HepG2 (cell line): ENCODE measurements around the gene TRMT2A. TPM values are rescaled to one million over a fixed set of nuclear protein-coding genes. Genes with fewer than 3 reads are reported as not detected.

Experiments
- ATAC-seq: fragments of 200-7000 bp; cut with Tn5 transposase; 3 replicates; pipeline ENCODE4 v1.9.1; 2020; ENCODE audit warnings: mild to moderate bottlenecking, moderate library complexity
- BruUV-seq: library from RNA; stranded (reverse); fragments of 400-500 nt; replicated peaks from 2 replicates; lab custom pipeline; 2021; lab: Mats Ljungman, UMichigan
- CTCF ChIA-PET: fragments of 300-600 bp; formaldehyde crosslinking; extraction: SDS; loops from one replicate; lab custom pipeline; 2021; ENCODE audit warnings: low total read pairs, inconsistent platforms, low intra/inter-chr PET ratio; lab: Yijun Ruan, JAX
- POLR2A ChIA-PET: fragments of 350-600 bp; sonication (Branson Sonifier 250); formaldehyde crosslinking; loops from one replicate; lab custom pipeline; 2020; ENCODE audit warnings: antibody characterized with exemption, inconsistent platforms; lab: Yijun Ruan, JAX
- DNase-seq: peaks from one replicate; pipeline ENCODE4 v3.0.0-alpha.2; 2015; ENCODE audit warnings: low spot score
- FAIRE-seq: peaks from 3 replicates; lab custom pipeline; 2011; peaks lifted over from hg19 to GRCh38; lab: Jason Lieb, UNC
- H2AFZ ChIP-seq: one replicate; pipeline ENCODE4 v1.6.1; 2011; ENCODE audit warnings: low read length, inconsistent platforms
- H3K27ac ChIP-seq: fragments of 300-600 bp; 3 replicates; pipeline ENCODE4 v1.8.0; 2011; ENCODE audit warnings: mixed run types, mild to moderate bottlenecking, mixed read lengths, low read length, inconsistent platforms; ENCODE audit not compliant: insufficient read depth; ENCODE audit errors: extremely low read length
- H3K27me3 ChIP-seq, 2 experiments: fragments of 200-600 bp in 1 of 2; 2 replicates in 1 of 2; 3 replicates in 1 of 2; pipeline versions ENCODE4 v1.6.0 to v1.8.0; 2011; ENCODE audit warnings: low read length in 2 of 2, mild to moderate bottlenecking in 2 of 2, moderate library complexity in 2 of 2, inconsistent platforms in 1 of 2; ENCODE audit not compliant: insufficient read depth in 2 of 2, control insufficient read depth in 1 of 2
- H3K36me3 ChIP-seq, 2 experiments: fragments of 200-600 bp in 1 of 2; replicated peaks in 1 of 2; 2 replicates in 1 of 2; 3 replicates in 1 of 2; pipeline versions ENCODE4 v1.5.1 to v1.8.0; 2011; ENCODE audit warnings: low read length in 2 of 2, inconsistent platforms in 1 of 2; ENCODE audit not compliant: insufficient read depth in 2 of 2, control insufficient read depth in 1 of 2
- H3K4me1 ChIP-seq: 2 replicates; pipeline ENCODE4 v1.5.1; 2012; ENCODE audit warnings: low read length, inconsistent platforms; ENCODE audit not compliant: insufficient read depth
- H3K4me2 ChIP-seq: 2 replicates; pipeline ENCODE4 v1.6.0; 2011; ENCODE audit warnings: low read depth, low read length, inconsistent platforms
- H3K4me3 ChIP-seq, 3 experiments: fragments of 200-600 bp in 1 of 3; sonication (generic), shearing (Covaris generic) in 1 of 3; replicated peaks in 1 of 3; 2 replicates each; pipeline ENCODE4 v1.5.1; 2011 to 2016; ENCODE audit warnings: low read length in 3 of 3, inconsistent platforms in 2 of 3, low read depth in 2 of 3, mild to moderate bottlenecking in 2 of 3, control low read depth in 1 of 3, mixed read lengths in 1 of 3; ENCODE audit not compliant: insufficient read depth in 1 of 3
- H3K79me2 ChIP-seq: one replicate; pipeline ENCODE4 v1.6.1; 2011; ENCODE audit warnings: low read length, inconsistent platforms; ENCODE audit not compliant: insufficient read depth
- H3K9ac ChIP-seq: 2 replicates; pipeline ENCODE4 v1.6.0; 2011; ENCODE audit warnings: mild to moderate bottlenecking, low read depth, low read length, inconsistent platforms; ENCODE audit not compliant: insufficient read depth
- H3K9me3 ChIP-seq: 2 replicates; pipeline ENCODE4 v1.5.1; 2012; ENCODE audit warnings: mild to moderate bottlenecking, low read length
- H4K20me1 ChIP-seq: 2 replicates; pipeline ENCODE4 v1.6.0; 2011; ENCODE audit warnings: inconsistent platforms, mild to moderate bottlenecking, low read length, moderate library complexity; ENCODE audit not compliant: insufficient read depth
- DNMT3B ChIP-seq: conservative IDR thresholded peaks from 2 replicates; pipeline ENCODE4 v1.6.1; 2016; ENCODE audit warnings: missing biosample characterization, control low read depth
- FOXC1 ChIP-seq: sonication (generic); formaldehyde crosslinking; IDR thresholded peaks from 2 replicates; pipeline ENCODE4 v1.8.0; 2022; ENCODE audit warnings: mild to moderate bottlenecking, missing genetic modification reagents, borderline replicate concordance
- HDAC2 ChIP-seq: sonication (generic); formaldehyde crosslinking; IDR thresholded peaks from 2 replicates; pipeline ENCODE4 v1.4.0; 2020; ENCODE audit warnings: missing genetic modification reagents
- HES4 ChIP-seq: sonication (generic); formaldehyde crosslinking; IDR thresholded peaks from 2 replicates; pipeline ENCODE4 v1.9.0; 2021; ENCODE audit warnings: mild to moderate bottlenecking, missing genetic modification reagents, borderline replicate concordance
- HNF4G ChIP-seq, 2 experiments: sonication (generic) in 1 of 2; formaldehyde crosslinking in 1 of 2; IDR thresholded peaks; 2 replicates each; pipeline versions ENCODE4 v1.4.0 to v1.6.1; 2011 to 2020; ENCODE audit warnings: borderline replicate concordance in 2 of 2, low read depth in 2 of 2, mild to moderate bottlenecking in 2 of 2, low read length in 1 of 2, missing genetic modification reagents in 1 of 2, moderate library complexity in 1 of 2
- MAFK ChIP-seq, 2 experiments: IDR thresholded peaks in 1 of 2; conservative IDR thresholded peaks in 1 of 2; 2 replicates each; pipeline ENCODE4 v1.6.1; 2011; ENCODE audit warnings: improper control_type of control experiment in 2 of 2, low read length in 2 of 2
- NR2F6 ChIP-seq, 2 experiments: IDR thresholded peaks; 2 replicates each; pipeline ENCODE4 v1.6.1; 2016; ENCODE audit warnings: antibody characterized with exemption in 1 of 2, mild to moderate bottlenecking in 1 of 2
- POLR2AphosphoS5 ChIP-seq: IDR thresholded peaks from 2 replicates; pipeline ENCODE4 v1.6.1; 2012; ENCODE audit warnings: low read depth, low read length
- RBAK ChIP-seq: sonication (generic); formaldehyde crosslinking; IDR thresholded peaks from 2 replicates; pipeline ENCODE4 v1.5.1; 2020; ENCODE audit warnings: mild to moderate bottlenecking, missing genetic modification reagents
- RFX3 ChIP-seq: IDR thresholded peaks from 2 replicates; pipeline ENCODE4 v1.6.1; 2016; ENCODE audit warnings: missing biosample characterization, missing genetic modification reagents
- SP140L ChIP-seq: sonication (generic); formaldehyde crosslinking; IDR thresholded peaks from 2 replicates; pipeline ENCODE4 v1.4.0; 2020; ENCODE audit warnings: missing genetic modification reagents, borderline replicate concordance
- TGIF2 ChIP-seq: IDR thresholded peaks from 2 replicates; pipeline ENCODE4 v1.6.1; 2016; ENCODE audit warnings: control low read depth, missing compliant biosample characterization
- WIZ ChIP-seq: sonication (generic); formaldehyde crosslinking; IDR thresholded peaks from 2 replicates; pipeline ENCODE4 v1.5.1; 2020; ENCODE audit warnings: mild to moderate bottlenecking, missing genetic modification reagents
- ZBTB1 ChIP-seq: sonication (generic); formaldehyde crosslinking; IDR thresholded peaks from 2 replicates; pipeline ENCODE4 v1.4.0; 2020; ENCODE audit warnings: missing genetic modification reagents, borderline replicate concordance
- ZBTB26 ChIP-seq: IDR thresholded peaks from 2 replicates; pipeline ENCODE4 v1.6.1; 2016; ENCODE audit warnings: missing compliant biosample characterization, missing genetic modification reagents, borderline replicate concordance
- ZHX1 ChIP-seq: sonication (generic); formaldehyde crosslinking; IDR thresholded peaks from 2 replicates; pipeline ENCODE4 v1.8.1; 2022; ENCODE audit warnings: low read depth, mild to moderate bottlenecking, missing genetic modification reagents
- ZNF10 ChIP-seq: sonication (generic); formaldehyde crosslinking; IDR thresholded peaks from 2 replicates; pipeline ENCODE4 v1.4.0; 2020; ENCODE audit warnings: mild to moderate bottlenecking, low read depth, missing genetic modification reagents, borderline replicate concordance
- ZNF639 ChIP-seq: conservative IDR thresholded peaks from 2 replicates; pipeline ENCODE4 v1.6.1; 2018; ENCODE audit warnings: missing genetic modification reagents
- WGBS: methylation state at CpG from one replicate; pipeline ENCODE4 v1.1.6; 2017; ENCODE audit warnings: low lambda C conversion rate; 5-methylcytosine and 5-hydroxymethylcytosine counted together
- in situ Hi-C: cut with HindIII; loops from 2 replicates; pipeline ENCODE4 v1.10.0; 2017; ENCODE audit warnings: low pct_unique_long_range_greater_than_20kb; ENCODE audit not compliant: extremely low pct_ligation_motif_present
- intact Hi-C: fragments of 100-400 bp; cut with micrococcal nuclease; formaldehyde crosslinking; loops from one replicate; pipeline ENCODE4 v1.10.0; 2022; ENCODE audit not compliant: unreplicated experiment
- polyA plus RNA-seq, 8 experiments: library from polyadenylated mRNA; depleted of rRNA in 3 of 8; stranded (reverse) in 7 of 8; unstranded in 1 of 8; fragments of >200 nt; fragmentation: Illumina TruSeq in 4 of 8; extraction: Trizol in 4 of 8; gene quantifications; 2 replicates each; pipeline versions ENCODE4 v1.2.1 to v1.2.3, GENCODE V29; 2011 to 2016; ENCODE audit warnings: low read depth in 4 of 8, missing spikeins in 1 of 8, mixed read lengths in 1 of 8; ENCODE audit not compliant: insufficient read depth in 1 of 8
- total RNA-seq, 5 experiments: library from RNA; depleted of rRNA; stranded (reverse); fragments of >200 nt; fragmentation: Illumina TruSeq; extraction: Trizol; gene quantifications; 2 replicates each; pipeline ENCODE4 v1.2.3, GENCODE V29; 2016; ENCODE audit warnings: low read depth in 1 of 5

The TRMT2A gene
- total and polyA plus RNA-seq, 2 of the 13 experiments (the other 11 are each of a cell fraction or from before 2014, with no cell fraction given) = 24.0 to 30.3 TPM

- 0% methylated on average over 12 of the region's 100 CpGs for WGBS
- Histone ChIP-seq H2AFZ (peak within 1 kb of the TSS; percentile 24), H3K27ac (peak within 1 kb of the TSS; percentile 85), H3K36me3 (peaks cover 2 to 7% of the 10 kb centered on the region in 2 experiments; a peak in 2 of 5 replicates), H3K79me2 (peaks cover 44% of the 10 kb centered on the region), H3K4me2 (peak within 1 kb of the TSS; percentile 90), H3K4me3 (peak within 1 kb of the TSS; percentile 66 to 87 (median 75)), H3K9ac (peak within 1 kb of the TSS; percentile 95), H3K27me3 (no peaks in the 10 kb centered on the region; a peak in 2 of 5 replicates), H3K9me3 (no peaks in the 10 kb centered on the region), H3K4me1 (peaks cover 51% of the 10 kb centered on the region), H4K20me1 (peaks cover 15% of the 10 kb centered on the region; the same call in 1 of the 2 replicates)
- no TSS peak for BruUV-seq
- CTCF ChIA-PET = no interaction called here
- FAIRE-seq (peak; percentile 26), DNase-seq (peak; percentile 86), ATAC-seq (peak; percentile 87)
- intact Hi-C loops = loop anchor here (5.0 to 10.0 kb wide), 2 partner anchors 37 to 65 kb away; partner anchors contain the start of genes ARVCF, RANBP1 and TRMT2A
- POLR2A ChIA-PET = interaction anchor here (1.0 kb wide), 4 partner anchors 12 to 126 kb away, joined by 3 to 4 read pairs (median 3); no protein-coding TSS in a partner anchor
- in situ Hi-C loops = no loop called here
- no peak for TF ChIP-seq HNF4G (IDR thresholded peaks at IDR 0.05; ENCODE audit: borderline replicate concordance, low read depth, low read length)
- TF ChIP-seq HNF4G (CRISPR knock-in tag; IDR thresholded peaks at IDR 0.05; ENCODE audit: borderline replicate concordance, low read depth) = peak; percentile 44; the same call in 1 of the 2 replicates
- no peak for TF ChIP-seq ZBTB1
- TF ChIP-seq ZBTB26 (CRISPR knock-in tag) = 0 out of 2 replicates have a peak, but pooled peaks have one; percentile 48
- TF ChIP-seq MAFK (conservative IDR thresholded peaks at IDR 0.05 in 1 of 2, IDR thresholded peaks at IDR 0.05 in 1 of 2; ENCODE audit: low read length in 2 of 2) = no peak
- peak; percentile 62; the same call in 1 of the 2 replicates for TF ChIP-seq ZHX1 (CRISPR knock-in tag)
- TF ChIP-seq ZNF639 (CRISPR knock-in tag) = peak; percentile 100
- no peak for TF ChIP-seq ZNF10 (CRISPR knock-in tag)
- TF ChIP-seq HES4 = peak; percentile 71; the same call in 1 of the 2 replicates
- peak; percentile 86 for TF ChIP-seq POLR2AphosphoS5
- peak; percentile 84 for TF ChIP-seq HDAC2 (CRISPR knock-in tag)
- no peak for TF ChIP-seq NR2F6 (IDR thresholded peaks at IDR 0.05)
- peak; percentile 63 for TF ChIP-seq NR2F6 (CRISPR knock-in tag; IDR thresholded peaks at IDR 0.05)
- TF ChIP-seq DNMT3B (CRISPR knock-in tag) = no peak
- no peak for TF ChIP-seq RFX3 (CRISPR knock-in tag)
- no peak for TF ChIP-seq FOXC1 (CRISPR knock-in tag)
- TF ChIP-seq RBAK (CRISPR knock-in tag) = no peak
- TF ChIP-seq TGIF2 (CRISPR knock-in tag) = no peak
- TF ChIP-seq WIZ = no peak
- no peak for TF ChIP-seq SP140L (CRISPR knock-in tag)
Observed at GRCh38 chr22:20079745-20080444, 37.1 kb downstream of the TRMT2A start, which contains the start of gene DGCR8. Gene DGCR8 (plus strand): TSS chr22:20080241. CDS start chr22:20085964, 5,723 bp downstream.
